ENCODE measurements around the gene SOAT2. TPM values are rescaled to one million over a fixed set of nuclear protein-coding genes. Genes with fewer than 3 reads are reported as not detected.

Gene SOAT2
- total RNA-seq, 4 donors from 2014 or later: 0.31 TPM; not detected in 3

GRCh38 chr12:53169644-53170043 lies 66.4 kb downstream of the SOAT2 start:
- no peaks in the 10 kb centered on the region for H3K9me3 ChIP-seq
- no peaks in the 10 kb centered on the region for H3K27me3 ChIP-seq
- no peak for TF ChIP-seq EP300 (IDR thresholded peaks at IDR 0.05)
- no peak for TF ChIP-seq POLR2AphosphoS5 (IDR thresholded peaks at IDR 0.05)
- TF ChIP-seq CTCF (IDR thresholded peaks at IDR 0.05): no peak
- TF ChIP-seq POLR2A (IDR thresholded peaks at IDR 0.05): no peak
- WGBS, 2 donors (ENCODE audit: low coverage in 1 of 2): 90 to 94% methylated on average over 2 to 4 of the region's 7 CpGs
- ATAC-seq: no peak
- peaks cover 0 to 28% (median 3%) of the 10 kb centered on the region in 3 donors for H3K4me1 ChIP-seq
- H3K27ac ChIP-seq: no peak overlapping the region
- H3K4me3 ChIP-seq: no peak overlapping the region
- peaks cover 0 to 73% of the 10 kb centered on the region in 2 donors for H3K36me3 ChIP-seq

DNA sequence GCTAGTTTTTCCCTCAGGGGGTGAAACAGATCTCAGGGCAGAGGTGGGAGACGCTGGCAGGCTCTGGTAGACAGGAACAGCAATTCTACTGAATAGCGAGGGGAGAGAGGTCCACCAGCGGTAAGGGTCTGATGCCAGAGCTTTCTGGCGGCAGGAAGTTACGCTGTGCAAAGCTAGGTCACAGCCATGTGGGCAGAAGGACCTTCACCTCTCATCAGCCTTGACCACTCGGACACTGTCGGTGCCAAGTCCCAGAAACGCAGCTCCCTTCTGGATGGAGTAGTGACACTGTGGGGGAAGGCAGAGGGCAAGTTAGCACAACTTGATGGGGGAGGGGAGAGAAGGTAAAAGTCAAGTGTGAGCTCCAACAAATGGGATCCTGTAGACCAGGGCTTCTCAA lies 66.9 kb downstream of the SOAT2 start:
- Histone ChIP-seq H3K27ac (no peak overlapping the region), H3K4me3 (no peak overlapping the region), H3K9me3 (no peaks in the 10 kb centered on the region), H3K36me3 (peaks cover 0 to 68% of the 10 kb centered on the region in 2 donors), H3K27me3 (no peaks in the 10 kb centered on the region), H3K4me1 (peaks cover 0 to 34% (median 3%) of the 10 kb centered on the region in 3 donors)
- 83 to 97% methylated on average over 1 to 7 of the region's 8 CpGs for WGBS, 2 donors (ENCODE audit: low coverage in 1 of 2)
- no peak for TF ChIP-seq CTCF (IDR thresholded peaks at IDR 0.05)
- no peak for TF ChIP-seq POLR2A (IDR thresholded peaks at IDR 0.05)
- TF ChIP-seq EP300 (IDR thresholded peaks at IDR 0.05): no peak
- no peak for TF ChIP-seq POLR2AphosphoS5 (IDR thresholded peaks at IDR 0.05)
- no peak for ATAC-seq

GRCh38 chr12:53170876-53171724 lies 67.8 kb downstream of the SOAT2 start:
- no peak for TF ChIP-seq CTCF (IDR thresholded peaks at IDR 0.05)
- no peak overlapping the region for H3K4me3 ChIP-seq
- WGBS, 2 donors (ENCODE audit: low coverage in 1 of 2): 76% methylated on average over 3 of the region's 14 CpGs; no CpG with 5 or more reads in 1 of the 2 donors
- H3K27ac ChIP-seq: peak overlapping the region in 1 of 4 donors; percentile 59
- no peaks in the 10 kb centered on the region for H3K27me3 ChIP-seq
- peaks cover 0 to 59% of the 10 kb centered on the region in 2 donors for H3K36me3 ChIP-seq
- no peak for ATAC-seq
- peaks cover 0 to 38% (median 3%) of the 10 kb centered on the region in 3 donors for H3K4me1 ChIP-seq
- no peaks in the 10 kb centered on the region for H3K9me3 ChIP-seq

DNA sequence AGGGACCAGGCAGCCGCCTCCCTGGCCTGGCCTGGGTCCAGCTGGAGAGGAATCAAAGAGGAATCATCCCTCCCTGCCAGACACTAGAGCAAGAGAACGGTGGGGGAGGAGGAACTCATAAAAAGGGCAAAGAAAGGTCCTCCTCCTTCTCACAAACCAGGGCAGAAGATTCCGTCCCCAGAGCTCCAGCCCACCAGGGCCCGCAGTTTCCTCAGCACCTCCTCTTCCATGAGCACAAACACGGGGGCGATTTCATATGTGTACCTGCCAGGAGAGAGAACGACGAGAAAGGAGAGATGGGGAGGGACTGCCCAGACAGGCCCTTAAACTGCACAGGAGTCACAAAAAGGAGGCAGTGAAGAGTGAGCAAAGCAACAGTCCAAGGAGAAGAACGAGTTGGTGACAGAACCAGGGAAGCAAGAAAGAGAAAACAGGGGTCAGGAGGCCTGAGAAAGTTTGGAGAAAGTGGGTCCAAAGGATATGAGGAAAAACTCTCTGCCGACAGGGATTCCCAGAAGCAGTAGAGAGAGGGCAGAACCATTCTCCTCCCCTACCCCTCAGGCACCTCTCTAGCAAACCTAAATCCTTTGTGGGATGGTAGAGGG lies 68.5 kb downstream of the SOAT2 start:
- peaks cover 0 to 54% of the 10 kb centered on the region in 2 donors for H3K36me3 ChIP-seq
- TF ChIP-seq POLR2AphosphoS5 (IDR thresholded peaks at IDR 0.05): no peak
- no peak for TF ChIP-seq EP300 (IDR thresholded peaks at IDR 0.05)
- no peak for TF ChIP-seq CTCF (IDR thresholded peaks at IDR 0.05)
- TF ChIP-seq POLR2A (IDR thresholded peaks at IDR 0.05): no peak
- H3K9me3 ChIP-seq: no peaks in the 10 kb centered on the region
- no peak for ATAC-seq
- H3K27ac ChIP-seq: peak overlapping the region in 3 of 4 donors; percentile 38 to 61 (median 59)
- WGBS, 2 donors (ENCODE audit: low coverage in 1 of 2): 43 to 46% methylated on average over 2 to 5 of the region's 10 CpGs
- no peak overlapping the region for H3K4me3 ChIP-seq
- no peaks in the 10 kb centered on the region for H3K27me3 ChIP-seq
- H3K4me1 ChIP-seq: peaks cover 0 to 38% (median 3%) of the 10 kb centered on the region in 3 donors

Measured in gastroesophageal sphincter (tissue), 4 donors.